ENCODE results near the gene GATA1. TPM values are rescaled to one million over a fixed set of nuclear protein-coding genes. Genes with fewer than 3 reads are reported as not detected.

GATA1 gene
- total RNA-seq, 1 experiment from 2014 or later, result not detected

DNA sequence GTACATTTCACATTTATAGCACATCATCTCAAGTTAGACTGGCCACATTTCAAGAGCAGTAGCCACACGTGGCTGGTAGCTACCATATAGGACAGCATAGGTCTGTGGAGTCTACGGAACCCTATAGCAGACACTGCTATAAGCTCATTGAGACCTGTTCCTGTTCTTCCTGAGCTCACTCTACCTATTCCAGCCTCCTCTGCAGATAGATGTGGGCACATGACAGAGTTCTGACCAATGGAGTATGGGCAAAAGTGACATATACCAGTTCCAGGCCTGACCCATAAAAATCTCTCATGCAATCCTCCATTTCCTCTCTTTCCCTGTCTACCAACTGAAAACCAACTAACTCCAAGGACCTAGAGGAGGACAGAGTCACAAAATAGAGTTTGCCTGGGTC, 11.9 kb downstream of the GATA1 start:
- H3K36me3 ChIP-seq (ENCODE audit: control insufficient read depth, insufficient read depth, low read length), result no peaks in the 10 kb centered on the region
- Mint-ChIP-seq H3K27me3 (ENCODE audit: insufficient read depth, unreplicated experiment) (no peaks in the 10 kb centered on the region), H3K4me3 (ENCODE audit: unreplicated experiment) (no peak overlapping the region), H3K36me3 (ENCODE audit: insufficient read depth, unreplicated experiment) (peaks cover 15% of the 10 kb centered on the region), H3K9me3 (ENCODE audit: unreplicated experiment) (no peaks in the 10 kb centered on the region), H3K4me1 (ENCODE audit: low read depth, unreplicated experiment) (peaks cover 20% of the 10 kb centered on the region), H3K27ac (ENCODE audit: unreplicated experiment) (no peak overlapping the region)
- H3K9me3 ChIP-seq, result no peaks in the 10 kb centered on the region
- no peak overlapping the region for H3K4me3 ChIP-seq (ENCODE audit: low read depth, low read length)
- TF ChIP-seq, protein P1, sequence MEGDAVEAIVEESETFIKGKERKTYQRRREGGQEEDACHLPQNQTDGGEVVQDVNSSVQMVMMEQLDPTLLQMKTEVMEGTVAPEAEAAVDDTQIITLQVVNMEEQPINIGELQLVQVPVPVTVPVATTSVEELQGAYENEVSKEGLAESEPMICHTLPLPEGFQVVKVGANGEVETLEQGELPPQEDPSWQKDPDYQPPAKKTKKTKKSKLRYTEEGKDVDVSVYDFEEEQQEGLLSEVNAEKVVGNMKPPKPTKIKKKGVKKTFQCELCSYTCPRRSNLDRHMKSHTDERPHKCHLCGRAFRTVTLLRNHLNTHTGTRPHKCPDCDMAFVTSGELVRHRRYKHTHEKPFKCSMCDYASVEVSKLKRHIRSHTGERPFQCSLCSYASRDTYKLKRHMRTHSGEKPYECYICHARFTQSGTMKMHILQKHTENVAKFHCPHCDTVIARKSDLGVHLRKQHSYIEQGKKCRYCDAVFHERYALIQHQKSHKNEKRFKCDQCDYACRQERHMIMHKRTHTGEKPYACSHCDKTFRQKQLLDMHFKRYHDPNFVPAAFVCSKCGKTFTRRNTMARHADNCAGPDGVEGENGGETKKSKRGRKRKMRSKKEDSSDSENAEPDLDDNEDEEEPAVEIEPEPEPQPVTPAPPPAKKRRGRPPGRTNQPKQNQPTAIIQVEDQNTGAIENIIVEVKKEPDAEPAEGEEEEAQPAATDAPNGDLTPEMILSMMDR (IDR thresholded peaks at IDR 0.05; ENCODE audit: insufficient read depth in 1 of 2, low read depth in 1 of 2, low read length in 1 of 2, severe bottlenecking in 1 of 2, unreplicated experiment in 1 of 2), result no peak
- no TSS peak for BruUV-seq (replicated peaks)
- intact Hi-C loops (cut with micrococcal nuclease; ENCODE audit: unreplicated experiment), result no loop called here
- no peaks in the 10 kb centered on the region for H3K27me3 ChIP-seq (replicated peaks; ENCODE audit: control insufficient read depth, insufficient read depth, low read length)
- H3K4me1 ChIP-seq, result peaks cover 18% of the 10 kb centered on the region
- ChIA-PET CTCF (no interaction called here), POLR2A (interaction anchor here (0.6 kb wide), 1 partner anchor 100 kb away, joined by 3 read pairs; no protein-coding TSS in a partner anchor)
- DNase-seq, result no peak

DNA sequence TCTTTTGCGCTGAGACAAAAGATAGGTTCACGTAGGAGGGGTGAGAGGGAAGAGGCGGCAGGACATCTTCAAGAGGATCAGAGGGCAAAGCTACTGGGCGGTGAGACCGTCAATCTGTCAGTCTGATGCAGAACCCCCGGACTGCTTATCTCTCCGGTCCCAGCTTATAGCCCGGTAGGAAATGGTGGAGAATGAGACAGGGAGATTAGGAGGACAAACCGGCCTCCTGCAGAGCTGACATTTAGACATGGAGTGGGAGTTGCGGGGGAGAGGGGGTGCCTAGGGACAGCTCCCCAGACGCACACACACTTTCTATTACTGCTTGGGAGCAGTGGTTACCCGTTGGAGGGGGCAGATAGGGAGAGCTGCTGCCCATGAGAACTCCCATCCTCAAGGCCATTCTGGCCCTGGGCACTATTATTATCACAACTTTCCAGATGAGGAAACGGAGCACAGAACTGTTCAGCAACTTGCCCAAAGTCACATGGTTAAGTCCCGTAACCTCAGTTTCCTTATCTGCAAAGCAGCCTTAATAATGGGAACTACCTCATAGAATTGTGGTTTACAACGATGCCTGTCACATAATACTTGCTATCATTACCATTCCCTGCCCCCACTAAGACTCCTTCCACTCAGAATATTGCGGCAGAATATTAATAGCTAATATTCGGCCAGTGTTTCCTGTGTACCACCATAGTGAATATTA, 14.3 kb downstream of the GATA1 start:
- Mint-ChIP-seq H3K9me3 (ENCODE audit: unreplicated experiment) (no peaks in the 10 kb centered on the region), H3K27me3 (ENCODE audit: insufficient read depth, unreplicated experiment) (no peaks in the 10 kb centered on the region), H3K27ac (ENCODE audit: unreplicated experiment) (peak overlapping the region; percentile 99), H3K36me3 (ENCODE audit: insufficient read depth, unreplicated experiment) (peaks cover 27% of the 10 kb centered on the region), H3K4me3 (ENCODE audit: unreplicated experiment) (peak overlapping the region; percentile 98), H3K4me1 (ENCODE audit: low read depth, unreplicated experiment) (peaks cover 20% of the 10 kb centered on the region)
- no peaks in the 10 kb centered on the region; the same call in 1 of the 2 replicates for H3K36me3 ChIP-seq (ENCODE audit: control insufficient read depth, insufficient read depth, low read length)
- TSS peak; percentile 95 for BruUV-seq (replicated peaks)
- ChIA-PET POLR2A (interaction anchor here (1.3 to 1.8 kb wide), 3 partner anchors 63 to 158 kb away, joined by 9 to 22 read pairs (median 9); partner anchors contain the start of gene SLC35A2), CTCF (interaction anchor here (0.6 to 1.1 kb wide), 2 partner anchors 35 to 355 kb away, joined by 3 to 4 read pairs; partner anchors contain the start of gene PCSK1N)
- intact Hi-C loops (cut with micrococcal nuclease; ENCODE audit: unreplicated experiment), result loop anchor here (5.0 kb wide), 4 partner anchors 38 to 117 kb away; partner anchors contain the start of genes GLOD5, PIM2, PQBP1 and SUV39H1
- H3K4me1 ChIP-seq, result peaks cover 3% of the 10 kb centered on the region
- TF ChIP-seq, protein P1 (IDR thresholded peaks at IDR 0.05; ENCODE audit: insufficient read depth in 1 of 2, low read depth in 1 of 2, low read length in 1 of 2, severe bottlenecking in 1 of 2, unreplicated experiment in 1 of 2), result no peak
- no peaks in the 10 kb centered on the region for H3K27me3 ChIP-seq (replicated peaks; ENCODE audit: control insufficient read depth, insufficient read depth, low read length)
- no peak for DNase-seq
- peak overlapping the region; percentile 69 for H3K4me3 ChIP-seq (ENCODE audit: low read depth, low read length)
- H3K9me3 ChIP-seq, result no peaks in the 10 kb centered on the region

DNA sequence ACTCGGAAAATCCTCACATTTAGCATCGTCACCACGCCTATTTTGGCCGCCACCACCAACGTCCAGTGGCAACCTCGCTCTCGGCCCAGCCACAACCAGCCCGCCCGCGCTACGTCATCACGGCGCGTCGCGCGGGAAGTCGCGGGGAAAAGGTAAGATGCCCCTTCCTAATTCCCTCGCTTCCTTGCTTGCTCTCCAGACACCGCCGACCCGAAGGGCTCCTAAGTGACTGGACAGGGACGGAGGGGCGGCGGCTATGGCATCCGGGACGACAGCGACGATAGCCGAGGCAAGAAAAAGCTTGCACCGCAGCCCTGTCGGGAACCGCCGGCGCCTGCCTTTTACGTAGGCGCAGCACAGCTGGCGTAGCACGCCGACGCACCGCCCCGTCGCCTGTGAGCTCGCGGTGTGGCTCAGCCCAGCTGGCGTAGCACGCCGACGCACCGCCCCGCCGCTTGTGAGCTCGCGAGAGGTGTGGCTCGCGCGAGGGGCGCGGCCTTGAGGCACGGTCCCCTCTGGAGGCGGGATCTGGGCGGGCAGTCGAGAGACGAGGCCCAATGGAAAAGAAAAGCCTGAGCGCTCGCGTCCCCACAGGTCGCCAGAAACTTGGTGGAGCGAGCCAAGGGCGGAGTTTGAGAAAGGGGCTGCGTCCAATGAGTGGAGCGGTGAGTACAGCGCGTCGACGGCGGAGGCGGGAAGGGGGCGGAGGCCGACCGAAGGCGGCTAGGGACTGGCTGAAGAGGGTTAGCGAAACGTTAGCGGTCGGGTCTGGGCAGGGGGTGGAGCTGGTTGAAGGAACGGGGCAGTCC, 15.1 kb downstream of the GATA1 start, which contains the start of gene HDAC6:
Gene HDAC6 (plus strand): TSS at position 788 of the 809 bp plus-strand sequence. CDS start 626 bp downstream, outside the sequence.
- no peaks in the 10 kb centered on the region for H3K9me3 Mint-ChIP-seq (ENCODE audit: unreplicated experiment)
- BruUV-seq (replicated peaks), result no TSS peak
- ChIA-PET CTCF (interaction anchor here (0.6 to 1.1 kb wide), 5 partner anchors 11 to 354 kb away, joined by 3 to 4 read pairs (median 3); partner anchors contain the start of gene PCSK1N), POLR2A (interaction anchor here (0.6 to 1.8 kb wide), 7 partner anchors 64 to 400 kb away, joined by 3 to 22 read pairs (median 7); partner anchors contain the start of genes PQBP1, SLC35A2 and TIMM17B)
- TF ChIP-seq, protein P1 (IDR thresholded peaks at IDR 0.05; ENCODE audit: insufficient read depth in 1 of 2, low read depth in 1 of 2, low read length in 1 of 2, severe bottlenecking in 1 of 2, unreplicated experiment in 1 of 2), result no peak
- intact Hi-C loops (cut with micrococcal nuclease; ENCODE audit: unreplicated experiment), result loop anchor here (1.0 to 5.0 kb wide), 5 partner anchors 39 to 116 kb away; partner anchors contain the start of genes GLOD5, PIM2, PQBP1 and SUV39H1
- H3K36me3 Mint-ChIP-seq (ENCODE audit: insufficient read depth, unreplicated experiment), result peaks cover 27% of the 10 kb centered on the region
- H3K36me3 ChIP-seq (ENCODE audit: control insufficient read depth, insufficient read depth, low read length), result no peaks in the 10 kb centered on the region; the same call in 1 of the 2 replicates
- no peaks in the 10 kb centered on the region for H3K9me3 ChIP-seq
- no peaks in the 10 kb centered on the region for H3K27me3 ChIP-seq (replicated peaks; ENCODE audit: control insufficient read depth, insufficient read depth, low read length)
- peak; percentile 96 to 97 for DNase-seq
- no peaks in the 10 kb centered on the region; the same call in 1 of the 2 replicates for H3K4me1 ChIP-seq
- peak within 1 kb of the TSS; percentile 69 for H3K4me3 ChIP-seq (ENCODE audit: low read depth, low read length)
- H3K27me3 Mint-ChIP-seq (ENCODE audit: insufficient read depth, unreplicated experiment), result no peaks in the 10 kb centered on the region
- H3K4me1 Mint-ChIP-seq (ENCODE audit: low read depth, unreplicated experiment), result peaks cover 20% of the 10 kb centered on the region
- peak within 1 kb of the TSS; percentile 99 for H3K27ac Mint-ChIP-seq (ENCODE audit: unreplicated experiment)
- H3K4me3 Mint-ChIP-seq (ENCODE audit: unreplicated experiment), result peak within 1 kb of the TSS; percentile 98
